GM18519 (cell line): Measurements from ENCODE around the gene ABCB4.

Source experiments
- ATAC-seq: cut with Tn5 transposase; IDR thresholded peaks from one replicate; pipeline ENCODE4 v1.9.1; 2021; ENCODE audit warnings: mild to moderate bottlenecking, moderate library complexity; ENCODE audit not compliant: unreplicated experiment, low FRiP score

Gene ABCB4

DNA sequence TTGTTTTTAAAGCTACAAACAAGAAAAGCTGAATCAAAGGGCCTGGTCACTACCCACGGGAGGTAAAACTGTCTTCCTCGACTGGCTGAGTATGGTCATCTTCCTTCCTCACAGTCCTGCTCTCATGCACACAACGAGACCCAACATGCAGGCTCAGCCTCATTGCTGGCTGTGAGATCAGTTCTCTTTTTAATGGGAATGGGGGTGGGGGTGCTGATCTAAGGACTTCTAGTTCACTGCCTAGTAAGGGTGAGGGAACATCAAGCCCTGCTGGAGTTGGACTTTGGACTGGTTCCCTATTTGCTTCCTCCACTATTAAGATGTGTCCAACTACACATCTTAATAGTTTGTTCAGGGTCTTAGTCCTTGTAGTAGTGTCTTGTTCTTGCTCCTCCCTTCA is 48.2 kb downstream of the ABCB4 start:
- ATAC-seq, result no peak

DNA sequence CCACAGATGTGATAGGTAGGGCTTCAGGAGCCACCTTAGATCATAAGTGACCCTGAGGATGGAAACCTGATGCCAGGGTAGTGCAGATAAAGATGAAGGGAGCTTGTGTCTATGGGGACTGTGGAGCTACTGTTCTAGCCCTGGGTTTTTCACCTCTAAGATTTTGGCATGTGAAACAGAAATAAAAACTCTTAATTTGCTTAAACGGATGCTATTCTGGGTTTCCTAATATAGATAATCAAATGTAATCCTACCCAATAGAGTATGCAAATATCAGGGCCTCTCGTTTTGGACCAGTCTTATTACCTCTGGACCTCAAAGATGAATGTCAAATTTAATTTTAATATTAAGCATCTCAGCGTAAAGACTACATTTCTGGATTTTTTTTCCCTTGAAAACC is 49.3 kb downstream of the ABCB4 start:
- ATAC-seq, result no peak

DNA sequence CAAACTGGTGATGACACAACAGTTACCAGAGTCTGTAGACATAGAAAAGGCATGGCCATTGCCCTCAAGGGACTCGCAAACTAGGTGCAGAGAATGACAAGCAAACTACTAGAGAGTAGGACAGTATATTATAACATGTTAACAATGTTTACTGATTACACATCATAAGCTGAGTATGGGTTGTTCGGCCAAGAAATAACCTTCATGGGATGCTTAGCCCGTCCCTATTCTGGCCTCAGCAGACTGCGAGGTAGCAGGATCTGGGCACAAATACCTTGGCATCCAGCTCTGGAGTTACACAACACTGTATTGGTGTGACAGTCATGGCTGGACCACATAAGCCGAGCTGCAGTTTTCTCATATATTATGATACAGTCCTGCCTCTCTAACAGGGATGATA is 51.4 kb downstream of the ABCB4 start:
- no peak for ATAC-seq

DNA sequence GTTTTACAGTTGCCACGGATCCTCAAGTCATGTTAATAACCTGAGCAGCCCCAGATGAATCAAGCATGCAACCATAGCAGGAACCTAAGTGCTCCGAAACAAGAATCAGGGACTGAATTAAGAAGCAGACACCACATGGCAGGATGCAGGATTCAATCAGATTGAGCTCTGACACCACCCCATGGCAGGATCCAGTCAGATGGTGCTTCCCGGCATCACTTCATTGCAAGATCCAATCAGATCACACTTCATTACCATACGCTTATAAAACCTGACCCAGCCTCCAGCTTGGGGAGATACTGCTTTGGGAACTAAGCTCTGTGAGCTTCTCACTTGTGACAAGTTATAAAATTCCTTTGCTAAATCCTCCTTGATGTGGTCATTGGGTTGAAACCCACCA is 55.3 kb downstream of the ABCB4 start:
- ATAC-seq, result no peak

DNA sequence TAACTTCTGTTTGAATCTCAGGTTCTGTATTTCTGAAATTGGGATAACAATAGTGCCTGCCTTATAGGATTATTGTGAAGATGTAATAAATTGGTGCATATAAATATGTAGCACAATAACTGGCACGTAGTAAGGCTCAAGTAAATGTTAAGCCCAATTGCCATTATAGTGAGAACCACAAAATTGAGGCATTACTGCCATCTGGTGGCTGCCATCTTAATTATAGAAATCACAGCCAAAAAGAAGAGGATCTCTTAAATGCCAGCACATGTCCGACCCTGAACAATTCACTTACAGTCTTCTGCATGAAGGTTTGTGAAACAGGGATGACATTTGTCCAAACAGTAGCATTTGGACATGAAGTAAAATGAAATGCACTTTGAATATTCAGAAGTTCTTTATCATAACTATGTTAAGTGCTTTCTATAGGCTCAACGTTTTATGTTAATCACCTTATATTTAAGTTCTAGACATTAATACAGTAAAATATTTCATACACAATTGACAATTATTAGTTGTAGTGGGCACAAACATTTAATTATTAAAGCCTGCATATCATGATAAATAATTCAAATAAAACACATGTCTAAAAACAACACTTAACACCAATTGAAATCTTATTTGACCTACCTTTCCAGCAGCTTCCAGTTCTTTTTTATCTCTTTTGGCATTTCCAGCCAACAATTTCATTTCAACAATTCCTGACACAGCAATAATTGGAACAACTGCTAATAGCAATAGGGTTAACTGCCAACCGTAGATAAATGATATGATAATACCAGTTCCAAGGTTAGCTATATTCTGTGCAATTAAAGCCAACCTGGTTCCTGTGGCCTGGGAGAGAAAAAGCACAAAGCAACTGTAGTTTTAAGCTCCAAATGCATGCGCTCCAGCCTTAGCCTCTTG is 58.5 kb downstream of the ABCB4 start:
- no peak for ATAC-seq

DNA sequence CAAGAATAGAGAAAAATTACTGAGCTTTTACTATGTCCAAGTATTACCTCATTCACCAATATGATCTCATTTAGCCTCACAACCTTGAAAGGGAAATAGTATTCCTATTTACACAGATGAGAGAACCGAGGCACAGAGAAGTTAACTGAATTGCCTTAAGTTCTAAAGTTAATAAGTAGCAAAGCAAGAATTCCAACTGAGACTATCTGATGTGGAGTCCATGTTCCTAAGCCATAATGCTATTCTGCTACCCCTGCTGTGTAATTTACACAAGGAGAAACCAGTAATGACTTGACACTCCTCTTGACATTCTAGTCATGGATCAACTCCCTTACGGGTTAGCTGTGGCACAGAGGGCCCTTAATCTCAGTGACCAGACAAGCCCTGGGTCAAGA is 60.7 kb downstream of the ABCB4 start:
- ATAC-seq, result no peak

DNA sequence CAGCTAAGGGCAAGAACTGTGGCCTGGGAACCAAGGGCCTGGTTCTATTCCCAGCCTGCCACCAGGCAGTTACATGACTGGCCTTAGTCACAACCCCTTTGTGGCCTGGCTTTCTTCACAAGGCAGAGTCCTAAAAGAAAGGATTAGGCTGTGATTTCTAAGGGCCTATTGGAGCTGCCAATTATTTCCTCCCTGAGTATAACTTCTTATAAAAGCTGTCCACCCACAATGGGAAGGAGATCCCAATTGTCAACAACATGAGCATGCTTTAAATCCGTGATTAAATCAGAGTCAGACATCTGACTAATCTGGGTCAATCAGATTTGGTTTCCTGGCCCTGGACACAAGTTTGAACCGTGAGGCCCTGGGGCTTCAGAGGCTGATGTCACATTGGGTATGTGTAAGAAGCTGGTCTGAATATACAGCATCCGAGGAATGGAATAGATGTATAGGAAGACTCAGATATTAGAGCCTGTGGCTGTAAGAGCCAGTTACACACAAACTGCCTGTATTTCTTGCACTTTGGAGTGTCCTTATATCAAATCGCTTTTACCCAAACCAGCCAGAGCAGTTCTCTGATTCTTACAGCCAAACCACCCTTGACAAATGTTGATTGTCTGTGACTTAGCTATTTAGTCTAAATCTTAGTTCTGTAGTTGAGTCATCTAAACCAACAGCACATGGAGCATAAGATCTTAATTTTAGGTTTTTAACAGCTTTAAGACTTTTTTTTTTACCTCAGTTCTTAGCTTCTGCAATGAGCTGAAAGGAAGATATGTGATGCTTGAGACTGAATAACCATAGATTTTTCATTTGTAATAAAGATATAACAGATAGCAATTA is 61.3 kb downstream of the ABCB4 start:
- no peak for ATAC-seq

DNA sequence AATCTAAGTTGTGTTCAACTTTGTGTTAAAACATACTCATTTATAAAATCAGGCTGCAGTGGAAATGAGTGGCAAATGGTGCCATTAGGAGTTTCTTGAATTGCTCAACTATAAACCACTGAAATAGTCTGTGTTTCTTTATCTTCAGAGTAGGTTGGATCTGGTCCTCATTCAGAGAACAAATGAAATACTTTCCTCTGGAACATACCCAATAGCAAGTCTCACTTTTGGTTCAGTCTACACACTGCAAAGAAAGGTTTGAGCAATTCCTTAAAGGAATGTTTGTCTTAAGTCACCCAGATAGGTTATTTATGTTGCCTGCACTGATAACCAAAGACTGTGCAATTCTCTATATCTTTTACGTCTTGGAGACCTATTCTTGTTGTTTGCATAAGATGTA is 62.5 kb downstream of the ABCB4 start:
- no peak for ATAC-seq

DNA sequence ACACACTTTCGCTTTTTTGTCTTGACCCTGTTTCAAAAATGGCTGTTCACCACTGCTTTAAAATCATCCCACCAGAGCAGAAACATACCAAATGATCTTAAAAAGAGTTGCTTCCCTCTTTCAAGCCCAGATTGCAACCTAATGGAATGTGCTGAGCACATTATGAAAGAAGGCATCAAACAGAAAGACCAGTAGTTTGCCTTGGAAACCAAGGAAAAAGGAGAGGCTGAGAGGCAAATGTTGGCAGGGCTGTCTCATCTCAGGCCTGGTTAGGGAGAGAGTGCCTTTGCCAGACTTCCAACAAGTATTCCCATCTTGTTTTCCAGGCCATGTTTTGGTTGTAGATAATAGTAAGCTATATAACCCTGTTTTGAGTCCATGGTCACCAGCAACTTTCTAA is 64.3 kb downstream of the ABCB4 start:
- no peak for ATAC-seq

DNA sequence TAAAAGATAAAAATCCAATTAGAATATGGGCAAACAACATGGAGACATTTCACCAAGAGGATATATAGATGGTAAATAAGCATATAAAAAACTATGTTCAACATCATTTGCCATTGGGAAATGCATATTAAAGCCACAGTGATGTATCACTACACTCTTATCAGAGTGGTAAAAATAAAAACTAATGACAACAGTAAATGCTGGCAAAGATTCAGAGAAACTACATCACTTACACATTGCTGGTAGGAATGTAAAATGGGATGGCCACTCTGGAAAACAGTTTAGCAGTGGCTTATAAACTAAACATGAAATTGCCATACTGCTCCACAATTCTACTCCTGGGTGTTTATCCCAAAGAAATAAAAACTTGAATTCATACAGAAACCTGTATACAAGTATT is 70.8 kb downstream of the ABCB4 start:
- ATAC-seq, result no peak

DNA sequence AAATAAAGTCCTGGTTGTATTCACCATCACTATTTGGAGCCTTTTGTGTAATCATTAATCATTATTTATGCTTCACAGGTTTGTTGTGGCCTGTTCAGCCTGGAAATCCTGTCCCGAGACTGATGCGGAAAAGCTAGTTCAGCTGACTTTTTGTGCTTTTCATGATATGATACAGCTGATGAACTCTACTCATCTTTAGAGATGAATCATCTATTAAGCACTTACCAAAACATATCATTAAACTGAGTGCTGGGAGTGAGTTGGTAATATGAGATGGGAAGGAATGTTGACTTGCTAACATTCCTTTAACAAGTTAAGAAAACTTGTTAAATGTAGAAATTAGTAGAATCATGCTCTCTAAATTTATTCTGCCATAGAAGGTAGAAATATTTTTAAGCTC is 77.0 kb downstream of the ABCB4 start:
- ATAC-seq, result no peak

DNA sequence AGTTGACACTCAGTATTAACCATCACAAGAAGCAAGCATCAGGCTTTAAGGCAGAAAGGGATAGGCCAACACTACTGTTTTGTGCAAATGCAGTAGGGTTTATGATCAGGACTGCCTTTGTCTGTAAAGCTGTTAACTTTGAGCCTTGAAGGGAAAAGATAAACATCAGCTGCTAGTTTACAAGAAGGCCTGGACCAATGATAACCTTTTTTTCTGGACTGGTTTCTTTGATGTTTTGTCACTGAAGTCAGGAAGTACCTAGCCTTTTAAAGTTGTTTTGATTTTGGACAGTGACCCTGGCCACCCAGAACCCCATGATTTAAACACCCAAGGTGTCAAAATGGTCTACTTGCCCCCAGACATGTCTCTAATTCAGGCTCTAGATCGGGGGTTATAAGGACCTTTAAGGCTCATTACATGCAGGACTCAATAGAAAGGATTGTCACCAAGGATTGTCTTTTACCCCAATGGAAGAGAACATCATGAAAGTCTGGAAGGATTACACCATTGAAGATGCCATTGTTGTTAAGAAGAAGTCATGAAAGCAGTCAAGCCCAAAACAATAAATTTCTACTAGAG is 79.9 kb downstream of the ABCB4 start:
- ATAC-seq, result no peak

DNA sequence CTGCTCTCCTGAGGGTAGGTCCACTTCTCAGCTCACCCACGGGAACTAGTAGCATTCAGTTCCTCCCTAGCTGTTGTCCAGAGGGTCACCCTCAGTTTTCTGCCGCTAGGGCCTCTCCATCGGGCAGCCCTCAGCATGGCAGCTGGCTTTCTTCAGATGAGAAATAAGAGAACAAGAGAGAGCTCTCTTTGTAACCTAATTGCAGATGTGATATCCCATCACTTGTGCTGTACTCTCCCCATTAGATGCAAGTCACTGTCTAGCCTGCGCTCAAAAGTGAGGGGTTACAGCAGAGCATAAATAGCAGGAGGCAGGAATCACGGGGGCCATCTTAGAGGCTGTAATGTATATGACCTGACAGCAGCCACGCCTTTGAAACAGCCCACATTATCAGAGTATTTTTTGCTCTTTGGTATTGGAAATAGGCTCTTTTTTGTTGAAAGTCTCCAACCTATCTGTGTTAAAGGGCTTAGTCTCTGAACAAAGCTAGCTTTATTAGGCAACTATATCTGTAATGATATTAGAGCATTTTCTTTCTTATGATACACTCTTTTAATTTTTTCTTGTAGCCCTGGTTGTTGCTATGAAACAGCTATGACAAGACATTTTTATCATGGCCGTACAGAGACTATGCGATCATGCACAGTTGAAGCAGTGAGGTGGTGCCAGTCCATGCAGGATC is 84.3 kb downstream of the ABCB4 start:
- no peak for ATAC-seq

DNA sequence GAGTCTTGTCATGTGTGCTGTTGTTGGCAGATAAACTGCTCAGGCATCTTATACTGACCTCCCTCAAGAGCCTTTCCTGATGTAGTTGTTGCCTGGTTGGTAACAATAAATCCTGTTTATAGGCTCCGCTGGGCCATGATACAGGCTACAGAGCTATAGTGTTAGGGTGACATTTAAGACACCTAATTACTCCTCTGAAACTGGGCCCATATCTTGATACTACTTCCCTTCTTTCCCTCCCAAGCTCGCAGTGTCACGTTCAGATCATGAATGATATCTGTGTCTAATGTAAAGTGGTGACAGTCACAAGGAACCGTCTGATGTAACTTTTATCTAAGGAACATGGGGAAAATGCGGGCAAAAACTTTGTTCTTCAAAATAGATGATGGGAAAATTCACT is 94.6 kb downstream of the ABCB4 start:
- ATAC-seq, result no peak

DNA sequence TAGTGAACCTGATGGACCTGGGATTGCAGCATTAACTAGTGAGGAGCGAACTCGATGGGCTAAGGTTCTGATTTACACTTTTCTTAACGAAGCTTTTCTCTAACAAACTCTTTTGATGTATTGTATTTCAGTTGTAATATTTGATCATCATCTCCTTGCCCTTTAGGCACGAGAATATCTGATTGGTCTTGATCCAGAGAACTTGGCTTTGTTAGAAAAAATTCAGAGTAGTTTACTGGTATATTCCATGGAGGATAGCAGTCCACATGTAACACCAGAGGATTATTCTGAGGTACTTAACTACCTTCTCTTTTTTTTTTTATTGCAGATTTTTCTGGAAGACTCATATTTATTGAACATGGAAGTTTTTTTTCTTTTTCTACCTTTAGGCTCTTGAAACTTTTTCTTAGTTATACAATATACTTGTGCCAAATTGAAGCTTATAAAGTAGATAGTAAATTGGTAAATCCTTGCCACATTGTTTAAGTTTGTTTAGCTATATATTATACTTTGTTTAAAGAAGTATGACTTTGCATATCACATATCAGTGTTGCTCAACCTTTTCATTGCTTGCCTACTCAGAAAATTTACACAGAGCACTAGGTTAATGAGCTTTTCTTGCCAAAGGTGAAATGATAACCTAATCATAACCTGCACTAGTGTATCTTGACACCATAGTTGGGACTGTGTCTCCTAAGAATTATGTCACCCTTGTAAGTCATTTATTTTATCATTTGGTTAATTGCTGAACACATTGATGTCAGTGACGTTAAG is 99.6 kb downstream of the ABCB4 start:
- no peak for ATAC-seq

DNA sequence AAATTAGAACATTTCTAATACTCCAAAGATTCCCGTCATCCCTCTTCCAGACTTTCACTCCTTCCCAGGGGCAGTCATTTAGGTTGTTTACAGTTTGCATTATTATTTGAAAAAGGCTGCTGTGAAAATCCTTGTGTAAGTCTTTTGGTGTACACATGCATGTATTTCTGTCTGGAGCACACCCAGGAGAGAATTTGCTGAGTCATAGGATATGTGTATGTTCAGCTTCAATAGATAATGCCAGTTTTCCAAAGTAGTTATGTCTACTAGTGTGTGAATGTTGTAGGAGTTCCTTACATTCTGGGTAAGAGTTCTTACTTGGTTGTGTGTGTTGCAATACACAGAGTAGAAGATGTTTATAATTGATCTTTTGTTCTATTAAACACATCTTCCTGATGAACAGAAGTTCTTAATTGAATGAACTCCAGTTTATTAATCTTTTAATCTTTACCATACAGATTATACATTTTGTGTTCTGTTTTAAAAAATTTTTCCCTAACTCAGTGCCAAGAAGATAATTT is 104.8 kb downstream of the ABCB4 start:
- no peak for ATAC-seq

DNA sequence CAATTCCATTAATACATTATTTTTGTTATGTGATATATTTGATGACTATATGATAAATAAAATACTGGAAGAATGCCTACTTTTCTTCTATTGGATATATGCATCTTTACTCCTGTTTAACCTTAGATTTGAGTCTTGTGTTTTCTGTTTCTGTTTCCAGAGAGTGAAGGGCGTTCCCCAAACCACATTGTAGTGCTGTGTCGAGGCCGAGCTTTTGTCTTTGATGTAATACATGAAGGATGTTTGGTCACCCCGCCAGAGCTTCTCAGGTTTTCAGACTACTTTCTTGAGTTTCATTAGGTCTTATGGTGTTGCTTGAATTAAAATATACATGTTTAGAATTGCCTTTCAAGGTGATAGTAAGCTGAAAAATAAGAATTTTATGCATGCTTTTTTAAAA is 106.3 kb downstream of the ABCB4 start:
- ATAC-seq, result no peak

DNA sequence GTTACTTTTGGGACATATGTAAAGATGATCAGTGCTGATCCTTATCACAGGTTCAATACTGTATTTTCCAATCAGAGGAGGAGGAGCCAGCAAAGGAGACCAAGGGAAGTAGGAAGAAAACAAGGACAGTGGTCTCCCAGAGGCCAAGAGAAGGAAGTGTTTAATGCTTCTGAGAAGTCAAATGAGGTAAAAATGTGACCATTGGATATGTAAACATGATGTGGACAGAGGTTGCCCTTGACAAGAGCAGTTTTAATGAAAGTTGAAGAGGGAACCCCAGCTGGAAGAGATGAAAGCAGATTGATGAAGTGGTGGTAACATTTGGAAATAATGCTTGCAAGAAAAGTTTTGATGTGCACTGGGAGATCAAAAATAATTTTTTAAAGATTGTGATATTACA is 111.2 kb downstream of the ABCB4 start:
- ATAC-seq, result no peak

DNA sequence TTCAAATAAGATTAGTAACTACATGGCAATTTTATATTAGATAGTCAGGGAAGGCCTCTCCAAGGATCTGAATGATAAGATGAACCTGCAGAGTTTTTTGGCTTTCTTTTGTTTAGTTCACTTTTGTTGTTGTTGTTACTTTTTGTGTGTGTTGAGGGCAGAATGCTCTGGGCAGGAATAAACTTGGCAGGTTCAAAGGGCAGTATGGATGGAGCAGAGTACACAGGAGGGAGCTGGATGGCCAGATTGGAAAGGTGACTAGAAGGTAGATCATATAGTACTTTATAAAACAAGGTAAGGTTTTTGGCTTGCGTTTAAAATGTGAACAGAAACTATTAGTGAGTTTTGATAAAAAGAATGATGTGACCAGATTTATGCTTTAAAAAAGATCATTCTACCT is 112.1 kb downstream of the ABCB4 start:
- no peak for ATAC-seq

DNA sequence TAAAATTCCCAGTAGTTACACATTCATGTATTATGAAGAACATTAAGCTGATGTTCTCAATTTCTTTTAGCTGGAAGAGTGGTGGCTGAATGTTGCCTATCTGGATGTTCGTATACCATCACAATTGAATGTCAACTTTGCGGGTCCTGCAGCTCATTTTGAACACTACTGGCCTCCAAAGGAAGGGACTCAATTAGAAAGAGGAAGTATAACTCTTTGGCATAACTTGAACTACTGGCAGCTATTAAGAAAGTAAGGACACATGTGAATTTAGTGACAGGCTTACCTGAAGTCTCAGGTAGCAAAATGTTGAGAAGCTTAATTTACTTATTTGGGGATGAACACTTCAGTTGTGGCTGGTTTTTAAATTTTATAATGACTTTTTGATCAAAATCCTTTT is 114.2 kb downstream of the ABCB4 start:
- ATAC-seq, result no peak
